ENCODE measurements around the gene SARNP.

- TF ChIP-seq CTCF (IDR thresholded peaks at IDR 0.05) = no peak
- no peak for TF ChIP-seq POLR2A (IDR thresholded peaks at IDR 0.05)
Measured at GRCh38 chr12:55739025-55739378, 78.5 kb downstream of the SARNP start.
